HepG2 (cell line): ENCODE data around the gene SPTBN4. TPM values are rescaled to one million over a fixed set of nuclear protein-coding genes. Genes with fewer than 3 reads are reported as not detected.
A peak's percentile ranks its signal among the peaks of the same experiment; 100 is the strongest.

ENCODE experiments used
- ATAC-seq: fragments of 200-7000 bp; cut with Tn5 transposase; 3 replicates; pipeline ENCODE4 v1.9.1; 2020; ENCODE audit warnings: mild to moderate bottlenecking, moderate library complexity
- BruUV-seq: library from RNA; stranded (reverse); fragments of 400-500 nt; replicated peaks from 2 replicates; lab custom pipeline; 2021; lab: Mats Ljungman, UMichigan
- CTCF ChIA-PET: fragments of 300-600 bp; formaldehyde crosslinking; extraction: SDS; loops from one replicate; lab custom pipeline; 2021; ENCODE audit warnings: low total read pairs, inconsistent platforms, low intra/inter-chr PET ratio; lab: Yijun Ruan, JAX
- POLR2A ChIA-PET: fragments of 350-600 bp; sonication (Branson Sonifier 250); formaldehyde crosslinking; loops from one replicate; lab custom pipeline; 2020; ENCODE audit warnings: antibody characterized with exemption, inconsistent platforms; lab: Yijun Ruan, JAX
- DNase-seq: peaks from one replicate; pipeline ENCODE4 v3.0.0-alpha.2; 2015; ENCODE audit warnings: low spot score
- FAIRE-seq: peaks from 3 replicates; lab custom pipeline; 2011; peaks lifted over from hg19 to GRCh38; lab: Jason Lieb, UNC
- H2AFZ ChIP-seq: one replicate; pipeline ENCODE4 v1.6.1; 2011; ENCODE audit warnings: low read length, inconsistent platforms
- H3K27ac ChIP-seq: fragments of 300-600 bp; 3 replicates; pipeline ENCODE4 v1.8.0; 2011; ENCODE audit warnings: mixed run types, mild to moderate bottlenecking, mixed read lengths, low read length, inconsistent platforms; ENCODE audit not compliant: insufficient read depth; ENCODE audit errors: extremely low read length
- H3K27me3 ChIP-seq, 2 experiments: fragments of 200-600 bp in 1 of 2; 2 replicates in 1 of 2; 3 replicates in 1 of 2; pipeline versions ENCODE4 v1.6.0 to v1.8.0; 2011; ENCODE audit warnings: low read length in 2 of 2, mild to moderate bottlenecking in 2 of 2, moderate library complexity in 2 of 2, inconsistent platforms in 1 of 2; ENCODE audit not compliant: insufficient read depth in 2 of 2, control insufficient read depth in 1 of 2
- H3K36me3 ChIP-seq, 2 experiments: fragments of 200-600 bp in 1 of 2; replicated peaks in 1 of 2; 2 replicates in 1 of 2; 3 replicates in 1 of 2; pipeline versions ENCODE4 v1.5.1 to v1.8.0; 2011; ENCODE audit warnings: low read length in 2 of 2, inconsistent platforms in 1 of 2; ENCODE audit not compliant: insufficient read depth in 2 of 2, control insufficient read depth in 1 of 2
- H3K4me1 ChIP-seq: 2 replicates; pipeline ENCODE4 v1.5.1; 2012; ENCODE audit warnings: low read length, inconsistent platforms; ENCODE audit not compliant: insufficient read depth
- H3K4me2 ChIP-seq: 2 replicates; pipeline ENCODE4 v1.6.0; 2011; ENCODE audit warnings: low read depth, low read length, inconsistent platforms
- H3K4me3 ChIP-seq, 3 experiments: fragments of 200-600 bp in 1 of 3; sonication (generic), shearing (Covaris generic) in 1 of 3; replicated peaks in 1 of 3; 2 replicates each; pipeline ENCODE4 v1.5.1; 2011 to 2016; ENCODE audit warnings: low read length in 3 of 3, inconsistent platforms in 2 of 3, low read depth in 2 of 3, mild to moderate bottlenecking in 2 of 3, control low read depth in 1 of 3, mixed read lengths in 1 of 3; ENCODE audit not compliant: insufficient read depth in 1 of 3
- H3K79me2 ChIP-seq: one replicate; pipeline ENCODE4 v1.6.1; 2011; ENCODE audit warnings: low read length, inconsistent platforms; ENCODE audit not compliant: insufficient read depth
- H3K9ac ChIP-seq: 2 replicates; pipeline ENCODE4 v1.6.0; 2011; ENCODE audit warnings: mild to moderate bottlenecking, low read depth, low read length, inconsistent platforms; ENCODE audit not compliant: insufficient read depth
- H3K9me3 ChIP-seq: 2 replicates; pipeline ENCODE4 v1.5.1; 2012; ENCODE audit warnings: mild to moderate bottlenecking, low read length
- H4K20me1 ChIP-seq: 2 replicates; pipeline ENCODE4 v1.6.0; 2011; ENCODE audit warnings: inconsistent platforms, mild to moderate bottlenecking, low read length, moderate library complexity; ENCODE audit not compliant: insufficient read depth
- HNRNPUL1 ChIP-seq: fragments of 200-400 bp; formaldehyde crosslinking; IDR thresholded peaks from 2 replicates; pipeline ENCODE4 v1.6.1; 2017; ENCODE audit warnings: low read depth, mild to moderate bottlenecking, low read length, moderate library complexity
- KMT2A ChIP-seq: sonication (generic); formaldehyde crosslinking; IDR thresholded peaks from 2 replicates; pipeline ENCODE4 v1.4.0; 2020; ENCODE audit warnings: missing genetic modification reagents
- MBNL3 ChIP-seq: fragments of 250-450 bp; sonication (Bioruptor Pico); conservative IDR thresholded peaks from 2 replicates; pipeline ENCODE4 v1.8.0; 2022; ENCODE audit warnings: mild to moderate bottlenecking, inconsistent platforms
- MIXL1 ChIP-seq: IDR thresholded peaks from 2 replicates; pipeline ENCODE4 v1.6.1; 2016
- NCOR1 ChIP-seq: fragments of 200-600 bp; sonication (generic); IDR thresholded peaks from 2 replicates; pipeline ENCODE4 v1.7.0; 2017; ENCODE audit warnings: antibody characterized with exemption, low read length, borderline replicate concordance
- PRPF4 ChIP-seq: fragments of 200-400 bp; formaldehyde crosslinking; IDR thresholded peaks from 2 replicates; pipeline ENCODE4 v1.6.1; 2016; ENCODE audit warnings: low read length, low read depth; ENCODE audit not compliant: poor library complexity, severe bottlenecking
- SKIL ChIP-seq: sonication (generic); formaldehyde crosslinking; IDR thresholded peaks from 2 replicates; pipeline ENCODE4 v1.8.0; 2022; ENCODE audit warnings: missing genetic modification reagents, mild to moderate bottlenecking, moderate library complexity, borderline replicate concordance
- SRSF9 ChIP-seq: fragments of 200-400 bp; formaldehyde crosslinking; IDR thresholded peaks from 2 replicates; pipeline ENCODE4 v1.6.1; 2018; ENCODE audit warnings: borderline replicate concordance, mild to moderate bottlenecking, low read depth, low read length; ENCODE audit not compliant: insufficient read depth, poor library complexity, severe bottlenecking
- SSRP1 ChIP-seq: IDR thresholded peaks from 2 replicates; pipeline ENCODE4 v1.6.1; 2016; ENCODE audit warnings: control low read depth
- STAG1 ChIP-seq: sonication (generic); formaldehyde crosslinking; IDR thresholded peaks from 2 replicates; pipeline ENCODE4 v1.4.0; 2020; ENCODE audit warnings: missing genetic modification reagents
- ZMYM2 ChIP-seq: sonication (generic); formaldehyde crosslinking; IDR thresholded peaks from 2 replicates; pipeline ENCODE4 v1.8.0; 2022; ENCODE audit warnings: mild to moderate bottlenecking, missing genetic modification reagents
- ZNF10 ChIP-seq: sonication (generic); formaldehyde crosslinking; IDR thresholded peaks from 2 replicates; pipeline ENCODE4 v1.4.0; 2020; ENCODE audit warnings: mild to moderate bottlenecking, low read depth, missing genetic modification reagents, borderline replicate concordance
- ZNF282 ChIP-seq: fragments of 450-650 bp; IDR thresholded peaks from 2 replicates; pipeline ENCODE4 v1.6.1; 2018; ENCODE audit not compliant: partially characterized antibody
- ZNF329 ChIP-seq: sonication (generic); formaldehyde crosslinking; IDR thresholded peaks from 2 replicates; pipeline ENCODE4 v1.9.0; 2021; ENCODE audit warnings: low read depth, mild to moderate bottlenecking, missing genetic modification reagents
- ZNF451 ChIP-seq: sonication (generic); formaldehyde crosslinking; IDR thresholded peaks from 2 replicates; pipeline ENCODE4 v1.5.0; 2020; ENCODE audit warnings: mild to moderate bottlenecking, missing genetic modification reagents
- ZNF546 ChIP-seq: sonication (generic); formaldehyde crosslinking; conservative IDR thresholded peaks from 2 replicates; pipeline ENCODE4 v1.8.1; 2023; ENCODE audit warnings: mild to moderate bottlenecking, missing genetic modification reagents
- ZSCAN5A ChIP-seq: sonication (generic); formaldehyde crosslinking; IDR thresholded peaks from 2 replicates; pipeline ENCODE4 v1.8.0; 2022; ENCODE audit warnings: mild to moderate bottlenecking, missing genetic modification reagents, borderline replicate concordance
- WGBS: methylation state at CpG from one replicate; pipeline ENCODE4 v1.1.6; 2017; ENCODE audit warnings: low lambda C conversion rate; 5-methylcytosine and 5-hydroxymethylcytosine counted together
- in situ Hi-C: cut with HindIII; loops from 2 replicates; pipeline ENCODE4 v1.10.0; 2017; ENCODE audit warnings: low pct_unique_long_range_greater_than_20kb; ENCODE audit not compliant: extremely low pct_ligation_motif_present
- intact Hi-C: fragments of 100-400 bp; cut with micrococcal nuclease; formaldehyde crosslinking; loops from one replicate; pipeline ENCODE4 v1.10.0; 2022; ENCODE audit not compliant: unreplicated experiment
- polyA plus RNA-seq, 8 experiments: library from polyadenylated mRNA; depleted of rRNA in 3 of 8; stranded (reverse) in 7 of 8; unstranded in 1 of 8; fragments of >200 nt; fragmentation: Illumina TruSeq in 4 of 8; extraction: Trizol in 4 of 8; gene quantifications; 2 replicates each; pipeline versions ENCODE4 v1.2.1 to v1.2.3, GENCODE V29; 2011 to 2016; ENCODE audit warnings: low read depth in 4 of 8, missing spikeins in 1 of 8, mixed read lengths in 1 of 8; ENCODE audit not compliant: insufficient read depth in 1 of 8
- total RNA-seq, 5 experiments: library from RNA; depleted of rRNA; stranded (reverse); fragments of >200 nt; fragmentation: Illumina TruSeq; extraction: Trizol; gene quantifications; 2 replicates each; pipeline ENCODE4 v1.2.3, GENCODE V29; 2016; ENCODE audit warnings: low read depth in 1 of 5

The SPTBN4 gene
- total and polyA plus RNA-seq, 2 of the 13 experiments (the other 11 are each of a cell fraction or from before 2014, with no cell fraction given): 0.11 TPM

GRCh38 chr19:40443131-40443999, 23.4 kb upstream of the SPTBN4 start (continued):
- no peak for TF ChIP-seq ZNF329 (CRISPR knock-in tag)

- peak within 1 kb of the TSS; percentile 100 for H3K9ac ChIP-seq
- in situ Hi-C loops: no loop called here
- ChIA-PET POLR2A (interaction anchor here (0.8 to 4.6 kb wide), 8 partner anchors 10 to 334 kb away, joined by 3 to 80 read pairs (median 29); partner anchors contain the start of genes BLVRB, RAB4B and SERTAD1), CTCF (interaction anchor here (0.9 kb wide), 2 partner anchors 18 to 24 kb away, joined by 4 to 5 read pairs; partner anchors contain the start of gene SERTAD1)
- DNase-seq (peak; percentile 87), FAIRE-seq (no peak), ATAC-seq (peak; percentile 85)
- H3K36me3 ChIP-seq: peaks cover 9 to 25% of the 10 kb centered on the region in 2 experiments; a peak in 4 of 5 replicates
- BruUV-seq: no TSS peak
- peak within 1 kb of the TSS; percentile 96 for H3K4me2 ChIP-seq
- no peaks in the 10 kb centered on the region for H3K9me3 ChIP-seq
- H3K27me3 ChIP-seq: peaks cover 0 to 5% of the 10 kb centered on the region in 2 experiments; a peak in 1 of 5 replicates
- H2AFZ ChIP-seq: peak within 1 kb of the TSS; percentile 99
- peaks cover 27% of the 10 kb centered on the region for H3K79me2 ChIP-seq
- peaks cover 13% of the 10 kb centered on the region for H4K20me1 ChIP-seq
- peak within 1 kb of the TSS; percentile 88 to 99 (median 92) for H3K4me3 ChIP-seq
- intact Hi-C loops: loop anchor here (1.0 to 5.0 kb wide), 4 partner anchors 11 to 1042 kb away; partner anchors contain the start of gene BLVRB
- peak within 1 kb of the TSS; percentile 98 for H3K27ac ChIP-seq
- peaks cover 12% of the 10 kb centered on the region for H3K4me1 ChIP-seq
- under 1% methylated on average over 33 of the region's 72 CpGs for WGBS
- TF ChIP-seq ZNF451 (CRISPR knock-in tag) (no peak), MIXL1 (CRISPR knock-in tag) (no peak), ZNF282 (no peak), SSRP1 (no peak), SRSF9 (no peak), SKIL (CRISPR knock-in tag) (no peak), NCOR1 (peak; percentile 30; the same call in 1 of the 2 replicates), ZNF10 (CRISPR knock-in tag) (no peak), HNRNPUL1 (no peak), ZMYM2 (CRISPR knock-in tag) (no peak), MBNL3 (no peak), ZNF546 (CRISPR knock-in tag) (0 out of 2 replicates have a peak, but pooled peaks have one; percentile 49), KMT2A (no peak; the same call in 1 of the 2 replicates), ZSCAN5A (CRISPR knock-in tag) (no peak), STAG1 (CRISPR knock-in tag) (no peak), PRPF4 (no peak)
These were observed 22.6 kb upstream of the SPTBN4 start, which contains the start of gene SERTAD3 for GRCh38 chr19:40444000-40444824. TSS of gene SERTAD3 (minus strand) at chr19:40444335. CDS start at chr19:40442080, 2,255 bp downstream.
